GM19455 (cell line): ENCODE data around the gene SSBP2.

Source experiments
- ATAC-seq: cut with Tn5 transposase; IDR thresholded peaks from one replicate; pipeline ENCODE4 v1.9.1; 2021; ENCODE audit not compliant: unreplicated experiment

The SSBP2 gene

GRCh38 chr5:81751009-81751835 lies at the start of gene SSBP2:
SSBP2 (minus strand) TSS chr5:81751097; CDS start chr5:81751042, 55 bp downstream.
- ATAC-seq = peak; percentile 72

GRCh38 chr5:81795666-81796065 lies 44.8 kb upstream of the SSBP2 start:
- no peak for ATAC-seq

GRCh38 chr5:81794226-81794625 lies 43.3 kb upstream of the SSBP2 start:
- ATAC-seq = no peak

GRCh38 chr5:81790336-81790735 lies 39.4 kb upstream of the SSBP2 start:
- ATAC-seq = no peak

GRCh38 chr5:81789033-81789432 lies 38.1 kb upstream of the SSBP2 start:
- ATAC-seq = no peak

GRCh38 chr5:81788329-81788728 lies 37.4 kb upstream of the SSBP2 start:
- no peak for ATAC-seq

GRCh38 chr5:81787474-81788242 lies 36.8 kb upstream of the SSBP2 start:
- ATAC-seq = no peak

GRCh38 chr5:81786991-81787390 lies 36.1 kb upstream of the SSBP2 start:
- ATAC-seq = no peak

GRCh38 chr5:81786496-81786895 lies 35.6 kb upstream of the SSBP2 start:
- no peak for ATAC-seq

GRCh38 chr5:81785322-81785721 lies 34.4 kb upstream of the SSBP2 start:
- ATAC-seq = no peak

GRCh38 chr5:81783401-81783800 lies 32.5 kb upstream of the SSBP2 start:
- no peak for ATAC-seq

- ATAC-seq = no peak
Measured at GRCh38 chr5:81782811-81783210, 31.9 kb upstream of the SSBP2 start.

- no peak for ATAC-seq
Measured at GRCh38 chr5:81779916-81780266, 29.0 kb upstream of the SSBP2 start.

GRCh38 chr5:81779125-81779915 lies 28.4 kb upstream of the SSBP2 start:
- peak; percentile 81 for ATAC-seq

GRCh38 chr5:81778642-81779041 lies 27.7 kb upstream of the SSBP2 start:
- ATAC-seq = no peak

- ATAC-seq = no peak
Measured at GRCh38 chr5:81776258-81776657, 25.4 kb upstream of the SSBP2 start.

- ATAC-seq = no peak
Measured at GRCh38 chr5:81774374-81774773, 23.5 kb upstream of the SSBP2 start.

- ATAC-seq = no peak
Measured at GRCh38 chr5:81773574-81773973, 22.7 kb upstream of the SSBP2 start.

GRCh38 chr5:81773161-81773560 lies 22.3 kb upstream of the SSBP2 start:
- no peak for ATAC-seq

- ATAC-seq = no peak
Measured at GRCh38 chr5:81772488-81772887, 21.6 kb upstream of the SSBP2 start.

- no peak for ATAC-seq
Measured at GRCh38 chr5:81768935-81769452, 18.1 kb upstream of the SSBP2 start.
